ENCODE data around the gene HK3.

HK3 gene, protein sequence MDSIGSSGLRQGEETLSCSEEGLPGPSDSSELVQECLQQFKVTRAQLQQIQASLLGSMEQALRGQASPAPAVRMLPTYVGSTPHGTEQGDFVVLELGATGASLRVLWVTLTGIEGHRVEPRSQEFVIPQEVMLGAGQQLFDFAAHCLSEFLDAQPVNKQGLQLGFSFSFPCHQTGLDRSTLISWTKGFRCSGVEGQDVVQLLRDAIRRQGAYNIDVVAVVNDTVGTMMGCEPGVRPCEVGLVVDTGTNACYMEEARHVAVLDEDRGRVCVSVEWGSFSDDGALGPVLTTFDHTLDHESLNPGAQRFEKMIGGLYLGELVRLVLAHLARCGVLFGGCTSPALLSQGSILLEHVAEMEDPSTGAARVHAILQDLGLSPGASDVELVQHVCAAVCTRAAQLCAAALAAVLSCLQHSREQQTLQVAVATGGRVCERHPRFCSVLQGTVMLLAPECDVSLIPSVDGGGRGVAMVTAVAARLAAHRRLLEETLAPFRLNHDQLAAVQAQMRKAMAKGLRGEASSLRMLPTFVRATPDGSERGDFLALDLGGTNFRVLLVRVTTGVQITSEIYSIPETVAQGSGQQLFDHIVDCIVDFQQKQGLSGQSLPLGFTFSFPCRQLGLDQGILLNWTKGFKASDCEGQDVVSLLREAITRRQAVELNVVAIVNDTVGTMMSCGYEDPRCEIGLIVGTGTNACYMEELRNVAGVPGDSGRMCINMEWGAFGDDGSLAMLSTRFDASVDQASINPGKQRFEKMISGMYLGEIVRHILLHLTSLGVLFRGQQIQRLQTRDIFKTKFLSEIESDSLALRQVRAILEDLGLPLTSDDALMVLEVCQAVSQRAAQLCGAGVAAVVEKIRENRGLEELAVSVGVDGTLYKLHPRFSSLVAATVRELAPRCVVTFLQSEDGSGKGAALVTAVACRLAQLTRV

DNA sequence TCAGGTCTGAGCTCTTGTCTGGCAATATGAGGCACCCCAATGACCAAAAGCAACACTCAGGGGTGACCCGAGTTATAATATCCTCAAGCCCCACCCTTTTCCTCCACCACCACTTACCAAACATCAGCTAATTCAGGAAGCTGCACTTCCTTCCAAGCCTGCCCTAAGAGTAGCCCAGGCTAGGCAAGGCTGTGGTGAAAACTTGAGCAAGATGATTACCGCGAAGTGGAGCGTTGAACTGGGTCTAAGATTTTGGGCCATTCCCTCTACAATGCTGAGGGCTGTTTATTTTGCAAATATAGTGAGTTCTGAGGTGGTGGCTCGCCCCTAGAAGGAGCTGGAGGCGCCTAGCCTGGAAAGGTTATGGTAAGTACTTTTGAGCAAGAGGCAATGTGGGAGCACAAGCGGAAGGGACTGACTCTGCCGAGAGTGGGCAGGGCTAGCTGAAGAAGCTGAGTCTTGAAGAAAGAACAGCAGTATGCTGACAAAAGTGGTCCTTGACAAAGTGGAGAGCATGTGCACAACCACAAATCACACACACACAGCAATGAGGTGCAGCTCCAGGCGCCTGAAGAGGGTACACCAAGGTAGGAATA is at the start of gene HK3:
Gene HK3 (minus strand): TSS at position 51 of the 596 bp plus-strand sequence. CDS start 3,187 bp downstream, outside the sequence.
- peak within 1 kb of the TSS; percentile 67 for H3K27ac Mint-ChIP-seq

DNA sequence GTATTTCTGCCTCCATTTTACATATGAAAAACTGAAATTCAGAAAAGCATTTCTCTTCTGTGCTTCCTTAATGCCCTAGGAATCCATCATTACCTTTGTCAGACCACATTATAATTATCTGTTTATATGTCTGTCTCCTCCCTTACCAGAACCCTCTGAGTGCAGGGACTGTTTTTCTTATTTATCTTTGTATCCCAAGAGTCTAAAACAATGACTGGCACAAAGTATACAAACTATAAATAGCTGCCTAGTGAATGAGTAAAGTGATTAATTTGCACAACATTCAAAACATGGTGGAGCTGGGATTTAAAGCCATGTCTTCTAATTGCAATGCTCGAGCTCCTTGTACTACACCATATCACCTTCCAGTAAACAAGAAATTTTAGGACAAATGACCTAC is 49.3 kb upstream of the HK3 start:
- no peak for ATAC-seq
- peaks cover 94% of the 10 kb centered on the region for H3K36me3 Mint-ChIP-seq

More for the DNA sequence above, at the start of gene HK3:
- H3K9me3 Mint-ChIP-seq = no peaks in the 10 kb centered on the region
- peaks cover 47% of the 10 kb centered on the region for H3K4me1 Mint-ChIP-seq
- peaks cover 14% of the 10 kb centered on the region for H3K36me3 Mint-ChIP-seq
- no peak for ATAC-seq
- H3K4me3 Mint-ChIP-seq = no peak within 1 kb of the TSS
- DNase-seq (ENCODE audit: low spot score in 2 of 2) = no peak

DNA sequence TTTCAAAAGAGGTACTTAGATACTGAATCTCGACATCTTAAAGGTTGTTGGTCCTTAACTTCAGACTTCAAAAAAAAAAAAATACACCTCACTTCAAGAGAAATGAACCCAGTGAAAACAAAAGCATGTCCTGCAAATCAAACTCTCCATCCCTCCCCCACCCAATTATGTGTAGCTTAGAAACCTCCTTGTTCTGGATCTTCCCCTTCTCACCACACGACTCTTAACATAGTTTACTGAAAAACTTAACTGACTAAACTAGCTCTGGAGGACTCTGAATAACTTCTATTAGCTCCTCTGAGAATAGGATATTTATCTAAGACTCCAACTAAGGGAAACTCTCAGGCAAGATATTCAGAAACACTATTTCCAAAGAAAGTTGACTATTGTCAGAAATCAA is 48.7 kb upstream of the HK3 start:
- H3K27ac Mint-ChIP-seq = no peak overlapping the region
- DNase-seq (ENCODE audit: low spot score in 2 of 2) (no peak), ATAC-seq (no peak)
- H3K4me3 Mint-ChIP-seq = no peak overlapping the region
- peaks cover 94% of the 10 kb centered on the region for H3K36me3 Mint-ChIP-seq
- no peaks in the 10 kb centered on the region for H3K9me3 Mint-ChIP-seq
- H3K4me1 Mint-ChIP-seq = no peaks in the 10 kb centered on the region

More for the DNA sequence above, 49.3 kb upstream of the HK3 start:
- DNase-seq (ENCODE audit: low spot score in 2 of 2) = no peak
- no peaks in the 10 kb centered on the region for H3K4me1 Mint-ChIP-seq
- H3K4me3 Mint-ChIP-seq = no peak overlapping the region
- H3K9me3 Mint-ChIP-seq = no peaks in the 10 kb centered on the region
- no peak overlapping the region for H3K27ac Mint-ChIP-seq

DNA sequence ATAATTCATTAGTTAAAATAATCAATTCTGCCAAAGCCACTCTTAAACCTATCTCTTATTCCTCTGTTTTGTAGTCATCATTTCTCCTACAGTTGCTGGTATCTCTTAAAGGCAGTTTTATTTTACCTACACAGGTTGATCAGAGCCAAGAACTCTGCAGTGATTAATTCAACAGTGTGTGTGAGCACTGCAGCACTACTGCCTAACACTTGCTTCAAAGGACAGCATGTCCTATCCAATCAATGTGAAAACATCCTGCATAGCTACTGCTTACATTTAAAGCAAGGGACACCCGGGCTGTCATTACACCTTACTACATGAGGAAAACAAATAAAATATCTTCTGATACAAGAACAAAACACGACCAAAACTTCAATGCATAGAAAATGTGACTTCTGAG is 45.1 kb upstream of the HK3 start:
- DNase-seq (ENCODE audit: low spot score in 2 of 2) (no peak), ATAC-seq (no peak)
- Mint-ChIP-seq H3K27ac (peak overlapping the region; percentile 66), H3K9me3 (no peaks in the 10 kb centered on the region), H3K4me1 (no peaks in the 10 kb centered on the region), H3K4me3 (no peak overlapping the region), H3K36me3 (peaks cover 95% of the 10 kb centered on the region)

DNA sequence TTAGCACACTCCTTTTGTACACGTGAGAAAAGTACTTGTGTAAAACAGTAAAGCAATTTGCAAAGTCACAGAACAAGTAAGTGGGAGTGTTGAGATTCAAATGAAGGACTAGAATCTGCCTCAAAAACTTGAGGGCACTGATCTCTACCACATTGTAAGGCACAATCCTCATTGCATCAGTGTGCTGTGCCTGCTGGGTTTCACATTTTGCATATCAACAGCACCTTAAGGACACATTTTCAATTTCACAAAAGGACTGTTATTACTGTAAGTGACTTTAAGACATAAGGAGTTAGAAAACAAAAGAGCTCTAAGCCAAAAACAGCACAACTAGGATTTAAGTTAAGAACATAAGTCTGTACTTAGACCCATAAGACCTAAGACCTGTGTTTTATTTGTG is 44.7 kb upstream of the HK3 start:
- no peaks in the 10 kb centered on the region for H3K9me3 Mint-ChIP-seq
- ATAC-seq = no peak
- no peaks in the 10 kb centered on the region for H3K4me1 Mint-ChIP-seq
- H3K36me3 Mint-ChIP-seq = peaks cover 97% of the 10 kb centered on the region
- H3K4me3 Mint-ChIP-seq = no peak overlapping the region
- no peak for DNase-seq (ENCODE audit: low spot score in 2 of 2)
- H3K27ac Mint-ChIP-seq = peak overlapping the region; percentile 66

DNA sequence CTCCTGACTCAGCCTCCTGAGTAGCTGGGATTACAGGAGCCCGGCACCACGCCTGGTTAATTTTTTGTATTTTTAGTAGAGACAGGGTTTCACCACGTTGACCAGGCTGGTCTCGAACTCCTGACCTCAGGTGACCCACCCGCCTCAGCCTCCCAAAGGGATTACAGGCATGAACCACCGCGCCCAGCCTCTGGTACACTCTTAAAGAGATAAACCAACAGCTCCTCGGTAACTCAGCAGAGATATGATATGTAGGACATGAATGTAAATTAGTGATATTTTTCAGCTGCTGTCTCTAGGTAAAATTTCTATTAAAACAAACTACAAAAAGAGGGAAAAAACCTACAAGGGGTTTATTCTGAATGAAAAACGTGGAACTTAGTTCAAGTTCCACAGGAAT is 42.8 kb upstream of the HK3 start:
- ATAC-seq = no peak
- H3K4me3 Mint-ChIP-seq = no peak overlapping the region
- no peak for DNase-seq (ENCODE audit: low spot score in 2 of 2)
- peaks cover 98% of the 10 kb centered on the region for H3K36me3 Mint-ChIP-seq
- H3K27ac Mint-ChIP-seq = peak overlapping the region; percentile 14
- H3K9me3 Mint-ChIP-seq = no peaks in the 10 kb centered on the region
- no peaks in the 10 kb centered on the region for H3K4me1 Mint-ChIP-seq

DNA sequence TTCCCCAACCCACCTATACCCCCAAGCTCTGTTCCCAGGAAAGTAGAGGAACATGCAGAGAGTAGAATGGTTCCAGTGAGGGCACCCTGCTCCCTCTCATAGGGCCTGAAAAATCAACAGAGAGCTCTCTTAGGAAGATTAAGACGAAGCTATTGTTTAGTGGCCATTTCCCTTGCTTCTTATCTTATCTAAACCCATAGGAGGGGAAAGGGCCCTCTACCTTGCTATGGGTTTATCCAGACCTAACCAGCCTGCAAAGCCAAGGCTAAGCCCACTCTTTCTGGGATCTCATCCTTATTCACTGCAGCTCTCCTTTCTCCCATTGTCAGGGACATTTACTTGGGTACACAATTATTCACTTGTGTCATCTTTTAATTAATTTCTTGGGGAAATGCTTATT is 39.3 kb upstream of the HK3 start:
- Mint-ChIP-seq H3K9me3 (no peaks in the 10 kb centered on the region), H3K27ac (no peak overlapping the region), H3K4me3 (no peak overlapping the region), H3K36me3 (peaks cover 74% of the 10 kb centered on the region), H3K4me1 (peaks cover 24% of the 10 kb centered on the region)
- DNase-seq (ENCODE audit: low spot score in 2 of 2) (no peak), ATAC-seq (no peak)

DNA sequence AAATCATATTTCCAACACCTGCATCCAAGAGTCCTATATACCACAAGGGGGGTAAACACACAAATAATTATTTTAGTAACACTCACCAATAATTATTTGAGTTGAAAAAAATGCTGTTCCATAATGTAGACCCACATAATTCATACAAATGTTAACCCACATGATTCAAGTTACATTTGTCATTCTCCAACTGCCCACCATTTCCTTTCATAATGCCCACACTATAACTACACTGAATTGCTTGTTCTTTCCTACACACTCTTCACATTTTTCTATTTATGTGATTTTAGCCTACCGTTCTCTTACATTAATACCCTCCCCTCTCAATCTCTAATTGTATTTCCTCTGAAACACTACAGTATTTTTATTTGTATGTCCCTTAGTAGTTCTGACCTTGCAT is 35.9 kb upstream of the HK3 start:
- ATAC-seq = peak; percentile 80
- peak overlapping the region; percentile 71 for H3K27ac Mint-ChIP-seq
- peaks cover 72% of the 10 kb centered on the region for H3K36me3 Mint-ChIP-seq
- no peak overlapping the region for H3K4me3 Mint-ChIP-seq
- H3K9me3 Mint-ChIP-seq = no peaks in the 10 kb centered on the region
- no peak for DNase-seq (ENCODE audit: low spot score in 2 of 2)
- H3K4me1 Mint-ChIP-seq = peaks cover 24% of the 10 kb centered on the region

DNA sequence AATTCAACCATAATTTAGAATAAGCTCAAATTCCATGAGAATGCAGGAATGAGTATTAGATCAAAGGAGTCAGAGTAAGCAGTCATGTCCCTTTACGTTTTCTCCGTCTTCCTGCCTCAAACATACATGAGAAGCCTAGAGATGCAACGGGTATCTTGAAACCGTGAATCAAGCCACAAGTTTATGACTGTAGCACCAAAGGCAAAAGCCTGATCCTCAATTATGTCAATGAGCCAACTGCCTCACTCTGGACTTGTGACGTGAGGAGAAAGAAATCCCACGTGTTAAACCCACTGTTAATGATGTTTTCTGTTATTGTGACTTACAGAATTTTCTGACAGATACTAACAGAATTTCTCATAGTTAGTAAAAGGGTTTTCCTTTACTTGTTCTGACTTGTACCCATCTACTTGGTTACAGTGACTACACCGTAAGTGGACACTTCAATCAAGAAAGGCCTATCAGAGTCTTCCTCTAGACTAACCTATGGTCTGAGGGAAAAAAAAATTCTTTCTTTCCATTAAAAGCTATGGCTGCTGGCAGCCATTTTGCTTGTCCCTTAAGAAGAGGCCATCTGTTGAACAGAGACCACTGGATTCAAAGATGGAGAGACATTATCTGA is 35.3 kb upstream of the HK3 start:
- DNase-seq (ENCODE audit: low spot score in 2 of 2) = no peak
- no peaks in the 10 kb centered on the region for H3K9me3 Mint-ChIP-seq
- H3K4me1 Mint-ChIP-seq = peaks cover 24% of the 10 kb centered on the region
- peaks cover 72% of the 10 kb centered on the region for H3K36me3 Mint-ChIP-seq
- H3K4me3 Mint-ChIP-seq = no peak overlapping the region
- H3K27ac Mint-ChIP-seq = peak overlapping the region; percentile 71
- peak; percentile 80 for ATAC-seq

DNA sequence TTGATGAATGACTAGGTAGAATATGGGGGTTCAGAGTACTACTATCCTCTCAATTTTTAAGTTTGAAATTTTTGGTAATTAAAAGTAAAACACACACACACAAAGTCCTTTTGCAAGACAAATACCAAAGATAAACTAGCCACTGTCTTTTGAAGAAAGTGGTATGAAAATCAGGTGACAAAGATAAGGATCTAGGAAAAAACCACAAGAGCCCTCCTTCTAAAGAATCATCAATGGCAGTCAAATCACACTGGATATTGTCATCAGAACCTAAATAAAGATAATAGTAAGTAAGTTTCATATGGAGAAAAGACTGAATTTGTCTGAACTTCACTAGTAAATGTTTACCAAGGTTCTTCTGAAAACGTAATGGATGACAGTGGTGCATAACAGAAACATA is 30.5 kb upstream of the HK3 start:
- Mint-ChIP-seq H3K4me1 (peaks cover 1% of the 10 kb centered on the region), H3K27ac (no peak overlapping the region), H3K4me3 (no peak overlapping the region), H3K36me3 (peaks cover 65% of the 10 kb centered on the region), H3K9me3 (no peaks in the 10 kb centered on the region)
- DNase-seq (ENCODE audit: low spot score in 2 of 2) (no peak), ATAC-seq (no peak)

DNA sequence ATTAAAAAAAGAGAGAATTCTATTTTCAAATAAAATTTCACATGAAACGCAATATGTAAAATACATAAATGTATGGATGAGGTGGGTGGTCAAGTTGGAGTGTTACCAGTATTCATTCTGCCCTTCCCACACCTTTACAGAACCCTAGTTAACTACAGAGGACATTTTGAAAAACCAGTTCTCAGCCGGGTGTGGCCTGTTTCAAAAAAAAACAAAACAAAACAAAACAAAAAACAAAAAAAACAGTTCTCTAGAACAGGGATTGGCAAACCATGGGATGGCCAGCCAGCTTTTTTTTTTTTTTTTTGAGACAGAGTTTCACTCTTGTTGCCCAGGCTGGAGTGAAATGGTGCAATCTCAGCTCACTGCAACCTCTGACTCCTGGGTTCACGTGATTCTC is 28.4 kb upstream of the HK3 start:
- H3K27ac Mint-ChIP-seq = no peak overlapping the region
- no peak overlapping the region for H3K4me3 Mint-ChIP-seq

DNA sequence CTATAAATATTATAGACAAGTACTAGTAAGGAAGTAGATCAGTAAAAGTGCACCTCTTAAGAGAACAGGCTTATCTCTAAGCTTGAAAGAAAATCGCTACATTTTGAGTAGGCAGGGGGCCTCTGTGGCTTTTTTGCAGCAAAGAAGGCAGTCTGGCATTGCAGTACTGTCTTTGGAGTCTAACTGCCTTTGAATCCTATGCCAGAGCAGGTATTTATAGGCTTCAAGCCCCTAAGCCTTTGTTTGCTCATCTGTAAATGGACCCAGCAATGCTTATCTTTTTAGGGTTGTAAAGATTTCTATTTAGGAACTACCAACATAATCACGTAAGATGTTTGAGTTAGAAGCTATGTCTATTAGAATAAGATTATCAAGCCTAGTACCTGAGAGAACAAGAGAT is 23.7 kb upstream of the HK3 start:
- peak overlapping the region; percentile 6 for H3K27ac Mint-ChIP-seq
- no peak for ATAC-seq
- H3K4me3 Mint-ChIP-seq = no peak overlapping the region
- DNase-seq (ENCODE audit: low spot score in 2 of 2) = no peak
- H3K4me1 Mint-ChIP-seq = peaks cover 9% of the 10 kb centered on the region
- peaks cover 52% of the 10 kb centered on the region for H3K36me3 Mint-ChIP-seq
- no peaks in the 10 kb centered on the region for H3K9me3 Mint-ChIP-seq

More for the DNA sequence above, 28.4 kb upstream of the HK3 start:
- Mint-ChIP-seq H3K36me3 (peaks cover 67% of the 10 kb centered on the region), H3K9me3 (no peaks in the 10 kb centered on the region), H3K4me1 (no peaks in the 10 kb centered on the region)
- no peak for DNase-seq (ENCODE audit: low spot score in 2 of 2)
- ATAC-seq = no peak

DNA sequence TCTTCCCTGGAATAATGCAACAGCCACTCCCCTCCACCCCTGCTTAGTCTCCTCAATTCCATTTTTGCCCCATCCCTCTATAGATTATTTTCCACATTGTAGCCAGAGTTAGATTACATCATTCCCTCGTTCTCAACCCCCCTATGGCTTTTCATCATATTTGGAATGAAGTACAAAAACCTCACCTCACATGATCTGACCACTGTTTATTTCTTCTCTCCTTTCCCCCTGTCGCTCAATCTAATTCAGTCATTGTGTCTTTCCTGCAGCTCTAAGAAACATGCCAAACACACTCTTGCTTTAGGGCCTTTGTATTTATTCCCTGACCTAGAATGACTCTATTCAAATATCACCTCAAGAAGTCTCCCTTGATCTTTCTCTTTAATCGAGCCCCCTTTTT is 22.6 kb upstream of the HK3 start:
- H3K36me3 Mint-ChIP-seq = peaks cover 52% of the 10 kb centered on the region
- no peak for DNase-seq (ENCODE audit: low spot score in 2 of 2)
- H3K4me1 Mint-ChIP-seq = peaks cover 9% of the 10 kb centered on the region
- no peaks in the 10 kb centered on the region for H3K9me3 Mint-ChIP-seq
- H3K4me3 Mint-ChIP-seq = no peak overlapping the region
- H3K27ac Mint-ChIP-seq = peak overlapping the region; percentile 6
- no peak for ATAC-seq

DNA sequence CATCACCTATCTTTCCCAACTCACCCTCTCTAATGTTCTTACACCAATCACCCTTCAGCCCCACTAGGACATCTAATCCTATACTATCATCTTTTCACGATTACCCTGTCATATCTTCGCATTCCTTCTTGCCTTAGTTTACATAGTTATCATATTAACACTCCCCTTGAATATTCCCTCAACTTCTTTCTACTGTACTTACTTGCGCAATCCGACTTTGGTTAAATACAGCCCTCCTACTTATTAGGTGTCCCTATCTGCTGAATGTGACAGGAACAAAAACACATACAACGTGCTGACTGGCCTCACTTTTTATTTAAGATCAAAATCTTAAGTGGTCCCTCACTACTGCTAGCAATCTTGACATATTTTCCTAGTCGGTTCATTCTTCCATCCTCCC is 19.5 kb upstream of the HK3 start:
- no peak overlapping the region for H3K4me3 Mint-ChIP-seq
- H3K36me3 Mint-ChIP-seq = peaks cover 51% of the 10 kb centered on the region
- DNase-seq (ENCODE audit: low spot score in 2 of 2) = no peak
- ATAC-seq = no peak
- no peaks in the 10 kb centered on the region for H3K9me3 Mint-ChIP-seq
- peaks cover 19% of the 10 kb centered on the region for H3K4me1 Mint-ChIP-seq
- H3K27ac Mint-ChIP-seq = no peak overlapping the region

DNA sequence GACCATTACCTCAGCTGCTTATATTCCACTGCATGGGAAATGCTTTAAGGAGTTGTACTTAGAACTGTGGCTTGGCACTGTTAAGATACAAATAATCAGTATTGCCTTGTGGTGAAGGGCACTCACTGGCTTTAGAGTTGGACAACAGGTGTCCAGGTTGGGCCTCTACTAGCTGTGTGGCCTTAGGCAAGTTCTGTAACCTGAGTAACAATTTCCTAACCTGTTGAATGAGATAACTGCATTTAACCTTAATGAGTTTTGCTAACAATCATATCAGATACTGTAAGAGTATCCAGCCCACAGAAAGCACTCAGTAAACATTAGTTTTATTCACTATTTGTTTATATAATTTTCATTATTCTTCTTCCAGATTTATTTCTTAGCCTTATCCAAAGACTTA is 17.2 kb upstream of the HK3 start:
- Mint-ChIP-seq H3K27ac (peak overlapping the region; percentile 4), H3K36me3 (peaks cover 51% of the 10 kb centered on the region), H3K9me3 (no peaks in the 10 kb centered on the region), H3K4me1 (peaks cover 19% of the 10 kb centered on the region), H3K4me3 (no peak overlapping the region)
- no peak for DNase-seq (ENCODE audit: low spot score in 2 of 2)
- no peak for ATAC-seq

Data from stimulated activated effector memory CD8-positive, alpha-beta T cell treated with anti-CD3 and anti-CD28 coated beads, Interleukin-12 subunit alpha, Interleukin-12 subunit beta, amount 100 ng/mL, for 72 hours (primary cell).